Measurements from ENCODE around the gene PAXX. TPM values are rescaled to one million over a fixed set of nuclear protein-coding genes. Genes with fewer than 3 reads are reported as not detected.

The PAXX gene
- total RNA-seq, 1 donor from 2014 or later, result 19.8 TPM

DNA sequence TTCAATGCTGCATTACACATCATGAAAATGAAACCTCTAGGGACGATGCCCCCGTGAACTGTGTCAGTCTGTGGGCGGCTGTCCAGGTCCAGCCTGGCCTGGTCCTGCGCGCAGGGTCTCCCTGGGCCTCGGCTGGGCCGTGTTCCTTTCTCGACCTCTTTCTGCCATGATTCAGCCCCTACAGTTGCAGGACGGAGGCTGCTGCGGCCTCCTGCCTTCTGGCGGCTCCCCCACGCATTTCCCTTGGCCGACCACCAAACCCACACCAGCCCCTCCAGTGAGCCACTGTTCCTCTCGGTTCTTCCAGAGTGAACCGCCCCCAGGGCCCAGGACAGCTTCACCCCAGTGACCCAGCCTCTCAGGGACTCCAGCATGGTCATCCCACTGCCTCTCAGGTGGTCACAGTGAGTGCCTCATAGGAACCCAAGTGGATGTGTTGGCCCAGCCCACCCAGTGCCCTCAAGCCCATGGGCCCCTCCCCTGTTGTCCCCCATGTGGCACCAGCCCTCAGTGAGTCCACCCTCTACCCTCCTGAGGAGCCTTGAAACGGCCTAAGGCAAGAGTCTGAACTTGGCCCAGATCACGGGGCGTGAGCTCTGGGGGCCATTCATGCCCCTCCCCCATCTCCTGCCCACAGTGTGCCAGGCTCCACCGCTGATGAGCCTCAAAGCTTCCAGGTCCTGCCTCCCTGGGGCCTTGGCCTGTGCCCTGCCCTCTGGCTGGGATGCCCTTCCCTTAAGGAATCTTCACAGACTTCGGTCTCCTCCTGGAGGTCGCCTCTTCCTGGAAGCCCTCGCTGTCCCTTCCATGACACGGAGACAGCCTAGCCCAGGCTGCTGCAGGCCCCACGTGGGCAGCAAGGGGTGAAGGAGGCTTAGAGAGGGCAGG is 14.1 kb downstream of the PAXX start:
- DNase-seq, result no peak
- Histone ChIP-seq H3K9me3 (replicated peaks) (peaks cover 6% of the 10 kb centered on the region), H3K4me3 (no peak overlapping the region), H3K27ac (replicated peaks) (no peak overlapping the region), H3K27me3 (ENCODE audit: low read depth) (no peaks in the 10 kb centered on the region), H3K4me1 (no peaks in the 10 kb centered on the region), H3K36me3 (peaks cover 19% of the 10 kb centered on the region)
- intact Hi-C loops (cut with micrococcal nuclease), result no loop called here
- TF ChIP-seq, protein P1, sequence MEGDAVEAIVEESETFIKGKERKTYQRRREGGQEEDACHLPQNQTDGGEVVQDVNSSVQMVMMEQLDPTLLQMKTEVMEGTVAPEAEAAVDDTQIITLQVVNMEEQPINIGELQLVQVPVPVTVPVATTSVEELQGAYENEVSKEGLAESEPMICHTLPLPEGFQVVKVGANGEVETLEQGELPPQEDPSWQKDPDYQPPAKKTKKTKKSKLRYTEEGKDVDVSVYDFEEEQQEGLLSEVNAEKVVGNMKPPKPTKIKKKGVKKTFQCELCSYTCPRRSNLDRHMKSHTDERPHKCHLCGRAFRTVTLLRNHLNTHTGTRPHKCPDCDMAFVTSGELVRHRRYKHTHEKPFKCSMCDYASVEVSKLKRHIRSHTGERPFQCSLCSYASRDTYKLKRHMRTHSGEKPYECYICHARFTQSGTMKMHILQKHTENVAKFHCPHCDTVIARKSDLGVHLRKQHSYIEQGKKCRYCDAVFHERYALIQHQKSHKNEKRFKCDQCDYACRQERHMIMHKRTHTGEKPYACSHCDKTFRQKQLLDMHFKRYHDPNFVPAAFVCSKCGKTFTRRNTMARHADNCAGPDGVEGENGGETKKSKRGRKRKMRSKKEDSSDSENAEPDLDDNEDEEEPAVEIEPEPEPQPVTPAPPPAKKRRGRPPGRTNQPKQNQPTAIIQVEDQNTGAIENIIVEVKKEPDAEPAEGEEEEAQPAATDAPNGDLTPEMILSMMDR (IDR thresholded peaks at IDR 0.05; ENCODE audit: borderline replicate concordance), result no peak

DNA sequence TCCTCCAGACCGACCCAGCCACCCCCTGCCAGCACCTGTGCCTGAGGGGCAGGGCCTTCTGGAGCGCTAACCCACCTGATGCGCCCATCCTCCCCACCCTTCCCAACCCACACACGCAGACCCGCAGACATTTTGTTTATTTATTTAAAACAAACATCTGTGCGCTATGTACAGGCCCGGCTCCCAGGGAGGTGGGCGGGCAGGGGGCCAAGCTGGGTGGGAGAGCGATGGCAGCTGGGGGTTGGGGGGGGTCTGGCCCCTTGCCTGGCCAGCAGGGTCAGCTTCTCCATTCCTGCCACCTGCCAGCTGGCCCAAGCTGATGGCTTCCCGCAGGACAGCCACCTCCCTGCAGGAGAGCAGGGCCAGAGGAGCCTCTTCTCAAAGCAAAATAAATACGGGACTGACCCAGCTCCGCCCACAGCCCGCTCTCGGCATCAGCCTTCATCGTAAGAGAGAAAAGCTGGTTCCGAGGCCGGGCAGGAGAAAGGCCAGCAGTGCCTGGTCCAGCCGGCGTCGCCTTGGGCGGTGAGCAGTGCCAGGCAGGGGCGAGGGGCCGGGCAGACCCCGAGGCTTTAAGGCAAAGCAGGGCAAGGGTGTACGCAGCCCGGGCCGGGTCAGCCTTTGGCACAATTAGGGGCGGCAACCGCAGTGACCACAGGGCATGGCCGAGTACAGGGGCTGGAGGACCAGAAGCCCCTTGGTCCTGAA is 15.0 kb downstream of the PAXX start:
- Histone ChIP-seq H3K27ac (replicated peaks) (no peak overlapping the region), H3K36me3 (peaks cover 28% of the 10 kb centered on the region), H3K9me3 (replicated peaks) (peaks cover 6% of the 10 kb centered on the region), H3K27me3 (ENCODE audit: low read depth) (no peaks in the 10 kb centered on the region), H3K4me3 (no peak overlapping the region), H3K4me1 (no peaks in the 10 kb centered on the region)
- TF ChIP-seq, protein P1 (IDR thresholded peaks at IDR 0.05; ENCODE audit: borderline replicate concordance), result no peak
- intact Hi-C loops (cut with micrococcal nuclease), result no loop called here
- DNase-seq, result no peak

DNA sequence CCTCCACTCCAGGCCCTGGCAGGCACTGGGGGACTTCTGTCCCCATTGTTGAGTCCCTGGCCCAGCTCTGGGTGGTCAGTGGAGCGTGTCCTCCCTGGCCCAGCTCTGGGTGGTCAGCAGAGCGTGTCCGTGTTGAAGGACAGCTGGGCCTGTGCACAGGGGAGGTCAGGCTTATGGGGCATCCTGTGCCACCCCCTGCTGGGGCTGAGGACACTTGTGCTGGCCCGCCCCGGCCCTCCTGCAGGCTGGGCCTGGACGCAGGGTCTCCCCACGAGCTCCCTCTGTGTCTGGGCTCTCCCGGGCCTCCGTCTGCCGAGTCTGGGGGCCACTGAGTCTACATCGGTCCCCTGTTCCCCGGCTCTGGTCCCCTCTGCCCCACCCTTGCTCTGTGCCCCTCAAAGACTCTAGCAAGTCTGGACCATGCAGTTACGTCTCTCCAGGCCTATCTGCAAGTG is 15.6 kb downstream of the PAXX start:
- Histone ChIP-seq H3K27me3 (ENCODE audit: low read depth) (no peaks in the 10 kb centered on the region), H3K4me1 (no peaks in the 10 kb centered on the region), H3K27ac (replicated peaks) (no peak overlapping the region), H3K36me3 (peaks cover 34% of the 10 kb centered on the region), H3K9me3 (replicated peaks) (peaks cover 6% of the 10 kb centered on the region), H3K4me3 (no peak overlapping the region)
- intact Hi-C loops (cut with micrococcal nuclease), result no loop called here
- TF ChIP-seq, protein P1 (IDR thresholded peaks at IDR 0.05; ENCODE audit: borderline replicate concordance), result no peak
- DNase-seq, result no peak

DNA sequence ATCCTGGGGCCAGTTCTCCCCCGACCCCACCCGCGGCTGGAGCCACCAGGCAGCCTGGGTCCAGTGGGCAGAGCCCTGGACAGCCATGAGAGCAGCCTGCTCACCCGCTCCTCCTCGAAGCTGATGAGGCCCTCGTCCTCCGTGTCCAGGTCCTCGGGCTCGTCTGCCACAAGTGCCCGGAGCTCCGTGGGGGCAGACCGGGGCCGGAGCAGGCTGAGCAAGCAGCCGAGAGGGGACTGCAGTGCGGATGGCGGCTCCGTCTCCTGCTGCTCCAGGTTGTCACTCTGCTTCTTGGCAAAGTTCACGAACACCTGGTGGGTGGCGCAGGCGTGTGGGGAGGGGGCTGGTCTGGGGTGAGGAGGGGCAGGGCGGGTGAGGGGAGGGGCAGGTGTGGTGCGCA is 16.1 kb downstream of the PAXX start:
- no peak overlapping the region for H3K4me3 ChIP-seq
- H3K4me1 ChIP-seq, result no peaks in the 10 kb centered on the region
- DNase-seq, result no peak
- H3K27ac ChIP-seq (replicated peaks), result no peak overlapping the region
- peaks cover 39% of the 10 kb centered on the region for H3K36me3 ChIP-seq
- TF ChIP-seq, protein P1 (IDR thresholded peaks at IDR 0.05; ENCODE audit: borderline replicate concordance), result no peak
- peaks cover 6% of the 10 kb centered on the region for H3K9me3 ChIP-seq (replicated peaks)
- H3K27me3 ChIP-seq (ENCODE audit: low read depth), result no peaks in the 10 kb centered on the region
- intact Hi-C loops (cut with micrococcal nuclease), result no loop called here

DNA sequence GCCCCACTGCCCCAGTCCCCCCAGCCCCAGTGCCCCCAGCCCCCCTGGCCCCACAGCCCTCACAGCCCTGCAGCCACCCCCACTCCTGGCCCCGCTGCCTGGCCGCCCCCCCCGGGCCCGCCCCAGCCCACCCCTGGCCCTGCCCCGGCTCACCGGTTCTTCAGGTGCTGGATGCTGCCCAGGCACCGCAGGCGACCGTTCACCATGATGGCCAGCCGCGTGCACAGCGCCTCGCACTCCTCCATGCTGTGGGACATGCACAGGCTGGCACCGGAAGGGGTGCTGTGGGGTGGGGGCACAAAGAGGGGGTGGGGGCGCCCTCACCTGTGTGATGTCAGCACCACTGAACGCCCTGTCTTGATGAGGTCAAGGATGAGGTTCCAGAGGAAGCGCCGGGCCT is 17.0 kb downstream of the PAXX start:
- TF ChIP-seq, protein P1 (IDR thresholded peaks at IDR 0.05; ENCODE audit: borderline replicate concordance), result no peak
- H3K4me1 ChIP-seq, result no peaks in the 10 kb centered on the region
- peaks cover 48% of the 10 kb centered on the region for H3K36me3 ChIP-seq

More for the DNA sequence above, 17.0 kb downstream of the PAXX start:
- Histone ChIP-seq H3K27me3 (ENCODE audit: low read depth) (no peaks in the 10 kb centered on the region), H3K9me3 (replicated peaks) (peaks cover 6% of the 10 kb centered on the region), H3K27ac (replicated peaks) (no peak overlapping the region), H3K4me3 (no peak overlapping the region)
- intact Hi-C loops (cut with micrococcal nuclease), result no loop called here
- DNase-seq, result no peak

Data from left ventricle myocardium inferior (tissue), 1 donor.